Coronary artery (tissue), 2 donors: Measurements from ENCODE around the gene MC3R.

Source experiments
- DNase-seq: peaks from one replicate; pipeline ENCODE4 v3.0.0-alpha.2; 2017; ENCODE audit warnings: low spot score
- H3K27ac ChIP-seq, 2 donors: fragments of 200-600 bp; sonication (generic); one replicate each; pipeline ENCODE4 v1.5.1; 2016 to 2019
- H3K4me3 ChIP-seq: fragments of 200-600 bp; sonication (generic); 2 replicates; pipeline ENCODE4 v1.5.1; 2016; ENCODE audit warnings: mild to moderate bottlenecking, moderate library complexity
- CTCF ChIP-seq: fragments of 200-600 bp; sonication (generic); IDR thresholded peaks from one replicate; pipeline ENCODE4 v1.5.1; 2019; ENCODE audit warnings: antibody characterized with exemption

The MC3R gene

GRCh38 chr20:56223352-56223751, 25.2 kb upstream of the MC3R start:
- no peak overlapping the region for H3K27ac ChIP-seq
- no peak for DNase-seq
- no peak for TF ChIP-seq CTCF
- H3K4me3 ChIP-seq, result no peak overlapping the region

- no peak for TF ChIP-seq CTCF
- no peak overlapping the region for H3K27ac ChIP-seq
- no peak for DNase-seq
- H3K4me3 ChIP-seq, result no peak overlapping the region
These were observed 20.5 kb upstream of the MC3R start for GRCh38 chr20:56228021-56228420.

GRCh38 chr20:56229812-56230211, 18.7 kb upstream of the MC3R start:
- TF ChIP-seq CTCF, result no peak
- Histone ChIP-seq H3K27ac (no peak overlapping the region), H3K4me3 (no peak overlapping the region)
- no peak for DNase-seq

GRCh38 chr20:56234110-56234509, 14.4 kb upstream of the MC3R start:
- Histone ChIP-seq H3K27ac (no peak overlapping the region), H3K4me3 (no peak overlapping the region)
- no peak for TF ChIP-seq CTCF
- no peak for DNase-seq

GRCh38 chr20:56237335-56237734, 11.2 kb upstream of the MC3R start:
- Histone ChIP-seq H3K4me3 (no peak overlapping the region), H3K27ac (no peak overlapping the region)
- TF ChIP-seq CTCF, result no peak
- DNase-seq, result no peak

- H3K27ac ChIP-seq, result no peak overlapping the region
- H3K4me3 ChIP-seq, result no peak overlapping the region
- no peak for DNase-seq
- TF ChIP-seq CTCF, result no peak
These were observed 4.3 kb upstream of the MC3R start for GRCh38 chr20:56244259-56244658.

GRCh38 chr20:56245761-56246160, 2.8 kb upstream of the MC3R start:
- no peak for TF ChIP-seq CTCF
- H3K4me3 ChIP-seq, result no peak overlapping the region
- no peak for DNase-seq
- H3K27ac ChIP-seq, result no peak overlapping the region
